Right forelimb (tissue), 1 donor: Measurements from ENCODE around the gene RPS6KA5.

ENCODE experiments used
- DNase-seq: peaks from one replicate; pipeline ENCODE4 v3.0.0-alpha.2; 2018

RPS6KA5 gene

DNA sequence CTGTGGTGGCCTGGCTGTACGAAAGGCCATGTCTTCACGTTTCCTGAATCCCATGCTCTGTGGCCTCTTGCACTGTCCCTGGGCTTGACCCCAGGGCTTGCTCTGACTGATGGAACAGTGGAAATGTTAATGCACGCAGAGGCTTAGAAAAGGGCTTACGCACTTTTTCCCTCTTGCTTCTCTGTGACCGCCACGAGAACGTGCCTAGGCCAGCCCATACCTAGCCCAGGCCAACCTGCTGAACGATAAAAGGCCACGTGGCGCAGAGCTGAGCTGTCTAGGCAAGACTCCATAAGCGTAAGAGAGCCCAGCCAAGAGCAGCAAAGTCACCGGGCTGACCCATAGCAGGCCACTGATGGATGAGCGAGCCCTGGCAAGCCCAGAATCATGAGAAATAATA, 262.5 kb downstream of the RPS6KA5 start:
- DNase-seq: no peak
